ENCODE results near the gene SGPL1.

Gene SGPL1

DNA sequence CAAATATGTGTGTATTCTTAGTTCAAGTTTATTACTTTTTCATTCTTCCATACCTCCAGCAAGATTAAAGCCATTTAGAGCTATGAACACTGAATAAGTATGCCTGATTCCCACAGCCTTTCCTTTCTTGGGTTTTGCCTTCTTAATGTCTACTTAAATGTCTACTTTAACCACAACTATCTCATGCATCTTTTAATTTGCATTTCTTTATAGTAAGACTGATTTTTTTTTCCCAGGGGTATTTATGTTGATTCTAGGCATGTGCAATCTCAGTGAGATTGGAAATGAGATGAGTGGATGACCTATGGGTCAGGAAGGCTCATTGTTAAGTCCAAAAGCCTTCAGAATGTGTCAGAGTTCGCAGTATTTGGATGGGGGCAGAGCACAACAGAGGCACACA lies 69.0 kb downstream of the SGPL1 start:
- Histone ChIP-seq H3K4me1 (ENCODE audit: low read depth, poor library complexity, severe bottlenecking) (peaks cover 7% of the 10 kb centered on the region), H3K79me2 (ENCODE audit: insufficient read depth, low read depth) (no peaks in the 10 kb centered on the region), H3K4me3 (IDR thresholded peaks at IDR 0.05; ENCODE audit: insufficient read depth, low read depth, low read length) (no peak overlapping the region), H2AFZ (ENCODE audit: low read depth) (no peak overlapping the region), H3K9ac (no peak overlapping the region), H3K36me3 (ENCODE audit: insufficient read depth) (no peaks in the 10 kb centered on the region), H4K20me1 (ENCODE audit: insufficient read depth) (no peaks in the 10 kb centered on the region), H3K27me3 (ENCODE audit: insufficient read depth, low read depth) (no peaks in the 10 kb centered on the region), H3K27ac (no peak overlapping the region), H3K4me2 (no peak overlapping the region)
- TF ChIP-seq, protein P1, sequence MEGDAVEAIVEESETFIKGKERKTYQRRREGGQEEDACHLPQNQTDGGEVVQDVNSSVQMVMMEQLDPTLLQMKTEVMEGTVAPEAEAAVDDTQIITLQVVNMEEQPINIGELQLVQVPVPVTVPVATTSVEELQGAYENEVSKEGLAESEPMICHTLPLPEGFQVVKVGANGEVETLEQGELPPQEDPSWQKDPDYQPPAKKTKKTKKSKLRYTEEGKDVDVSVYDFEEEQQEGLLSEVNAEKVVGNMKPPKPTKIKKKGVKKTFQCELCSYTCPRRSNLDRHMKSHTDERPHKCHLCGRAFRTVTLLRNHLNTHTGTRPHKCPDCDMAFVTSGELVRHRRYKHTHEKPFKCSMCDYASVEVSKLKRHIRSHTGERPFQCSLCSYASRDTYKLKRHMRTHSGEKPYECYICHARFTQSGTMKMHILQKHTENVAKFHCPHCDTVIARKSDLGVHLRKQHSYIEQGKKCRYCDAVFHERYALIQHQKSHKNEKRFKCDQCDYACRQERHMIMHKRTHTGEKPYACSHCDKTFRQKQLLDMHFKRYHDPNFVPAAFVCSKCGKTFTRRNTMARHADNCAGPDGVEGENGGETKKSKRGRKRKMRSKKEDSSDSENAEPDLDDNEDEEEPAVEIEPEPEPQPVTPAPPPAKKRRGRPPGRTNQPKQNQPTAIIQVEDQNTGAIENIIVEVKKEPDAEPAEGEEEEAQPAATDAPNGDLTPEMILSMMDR (conservative IDR thresholded peaks at IDR 0.05; ENCODE audit: low read depth, low read length) = no peak

- TF ChIP-seq, protein P1 (conservative IDR thresholded peaks at IDR 0.05; ENCODE audit: low read depth, low read length) = no peak
Measured at GRCh38 chr10:70885481-70885880, 69.7 kb downstream of the SGPL1 start.

GRCh38 chr10:70885931-70886903 lies 70.5 kb downstream of the SGPL1 start:
- Histone ChIP-seq H4K20me1 (ENCODE audit: insufficient read depth) (no peaks in the 10 kb centered on the region), H3K27ac (no peak overlapping the region), H2AFZ (ENCODE audit: low read depth) (no peak overlapping the region), H3K27me3 (ENCODE audit: insufficient read depth, low read depth) (no peaks in the 10 kb centered on the region), H3K9ac (no peak overlapping the region), H3K4me3 (IDR thresholded peaks at IDR 0.05; ENCODE audit: insufficient read depth, low read depth, low read length) (no peak overlapping the region), H3K4me2 (no peak overlapping the region), H3K79me2 (ENCODE audit: insufficient read depth, low read depth) (no peaks in the 10 kb centered on the region), H3K36me3 (ENCODE audit: insufficient read depth) (no peaks in the 10 kb centered on the region), H3K4me1 (ENCODE audit: low read depth, poor library complexity, severe bottlenecking) (peaks cover 7% of the 10 kb centered on the region)
- TF ChIP-seq, protein P1 (conservative IDR thresholded peaks at IDR 0.05; ENCODE audit: low read depth, low read length) = no peak

More at GRCh38 chr10:70885481-70885880, 69.7 kb downstream of the SGPL1 start:
- Histone ChIP-seq H2AFZ (ENCODE audit: low read depth) (no peak overlapping the region), H3K4me2 (no peak overlapping the region), H3K9ac (no peak overlapping the region), H3K36me3 (ENCODE audit: insufficient read depth) (no peaks in the 10 kb centered on the region), H3K79me2 (ENCODE audit: insufficient read depth, low read depth) (no peaks in the 10 kb centered on the region), H3K27me3 (ENCODE audit: insufficient read depth, low read depth) (no peaks in the 10 kb centered on the region), H3K27ac (no peak overlapping the region), H4K20me1 (ENCODE audit: insufficient read depth) (no peaks in the 10 kb centered on the region), H3K4me1 (ENCODE audit: low read depth, poor library complexity, severe bottlenecking) (peaks cover 7% of the 10 kb centered on the region), H3K4me3 (IDR thresholded peaks at IDR 0.05; ENCODE audit: insufficient read depth, low read depth, low read length) (no peak overlapping the region)

DNA sequence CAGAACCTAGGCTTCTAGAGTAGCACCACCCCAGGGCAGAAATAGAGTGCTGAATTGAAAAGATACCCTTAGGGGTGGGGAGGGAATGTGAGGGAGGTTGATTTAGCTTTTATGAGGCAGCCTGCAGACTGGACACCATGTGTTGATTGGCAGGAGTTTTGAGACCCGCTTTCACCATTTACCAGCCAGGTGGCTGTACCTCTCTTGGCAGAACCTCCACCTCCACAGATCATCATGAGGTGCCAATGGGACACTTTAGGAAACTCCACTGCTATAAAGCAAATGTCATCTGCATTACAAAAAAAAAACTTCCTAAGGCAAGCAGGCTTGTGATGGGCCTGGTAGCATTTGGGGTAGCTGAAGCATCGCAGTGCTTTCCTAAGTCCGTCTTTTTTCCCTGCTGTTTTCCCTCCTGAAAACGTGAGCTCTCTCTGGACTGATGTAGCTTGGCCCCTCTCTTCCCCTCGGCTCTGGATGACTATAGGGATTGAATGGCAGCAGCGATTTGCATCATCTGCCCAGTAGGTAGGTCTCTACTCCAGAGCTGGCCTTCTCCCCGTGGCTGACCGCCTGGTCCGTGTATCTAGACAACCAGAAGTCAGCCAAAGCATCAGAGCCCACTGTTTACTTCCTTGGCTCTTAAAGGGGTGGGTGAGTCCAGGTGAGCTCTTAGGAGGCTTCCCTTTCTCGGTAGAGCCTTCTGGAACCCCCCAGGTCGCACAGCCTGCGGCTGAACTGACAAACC lies 71.3 kb downstream of the SGPL1 start:
- H3K79me2 ChIP-seq (ENCODE audit: insufficient read depth, low read depth) = no peaks in the 10 kb centered on the region
- TF ChIP-seq, protein P1 (conservative IDR thresholded peaks at IDR 0.05; ENCODE audit: low read depth, low read length) = no peak
- no peaks in the 10 kb centered on the region for H3K27me3 ChIP-seq (ENCODE audit: insufficient read depth, low read depth)
- H3K4me2 ChIP-seq = no peak overlapping the region
- no peak overlapping the region for H3K9ac ChIP-seq
- H3K36me3 ChIP-seq (ENCODE audit: insufficient read depth) = no peaks in the 10 kb centered on the region
- H3K4me1 ChIP-seq (ENCODE audit: low read depth, poor library complexity, severe bottlenecking) = peaks cover 7% of the 10 kb centered on the region
- no peak overlapping the region for H2AFZ ChIP-seq (ENCODE audit: low read depth)
- no peak overlapping the region for H3K27ac ChIP-seq
- no peaks in the 10 kb centered on the region for H4K20me1 ChIP-seq (ENCODE audit: insufficient read depth)
- H3K4me3 ChIP-seq (IDR thresholded peaks at IDR 0.05; ENCODE audit: insufficient read depth, low read depth, low read length) = no peak overlapping the region
